OCI-LY7 (cell line): ENCODE measurements around the gene DEPP1. TPM values are rescaled to one million over a fixed set of nuclear protein-coding genes. Genes with fewer than 3 reads are reported as not detected.
A peak's percentile ranks its signal among the peaks of the same experiment; 100 is the strongest.

Experiments used
- BruUV-seq: library from RNA; stranded (reverse); fragments of 400-500 nt; replicated peaks from 2 replicates; lab custom pipeline; 2021; lab: Mats Ljungman, UMichigan
- CTCF ChIA-PET: fragments of 300-600 bp; sonication (Branson Sonifier 250); formaldehyde crosslinking; loops from one replicate; lab custom pipeline; 2022; ENCODE audit warnings: antibody characterized with exemption; ENCODE audit not compliant: unreplicated experiment; lab: Charles Lee
- POLR2A ChIA-PET: fragments of 300-600 bp; sonication (Branson Sonifier 250); formaldehyde crosslinking; loops from one replicate; lab custom pipeline; 2022; ENCODE audit warnings: antibody characterized with exemption; lab: Charles Lee
- DNase-seq: peaks from one replicate; pipeline ENCODE4 v3.0.0-alpha.2; 2015; ENCODE audit warnings: low spot score
- H2AFZ ChIP-seq: fragments of 200-600 bp; sonication (generic), shearing (Covaris generic); 2 replicates; pipeline ENCODE4 v1.6.1; 2014; ENCODE audit warnings: mild to moderate bottlenecking, antibody characterized with exemption, low read length, moderate library complexity
- H3K27ac ChIP-seq: fragments of 200-600 bp; sonication (generic); 2 replicates; pipeline ENCODE4 v1.5.1; 2014; ENCODE audit warnings: mixed run types, low read depth, mild to moderate bottlenecking, moderate library complexity, low read length, inconsistent platforms; ENCODE audit not compliant: poor library complexity, severe bottlenecking
- H3K36me3 ChIP-seq: fragments of 200-600 bp; sonication (generic); 2 replicates; pipeline ENCODE4 v1.6.1; 2014; ENCODE audit warnings: mild to moderate bottlenecking, antibody characterized with exemption, low read length, moderate library complexity, mixed read lengths; ENCODE audit not compliant: insufficient read depth
- H3K4me1 ChIP-seq: fragments of 200-600 bp; sonication (generic); 2 replicates; pipeline ENCODE4 v1.5.1; 2014; ENCODE audit warnings: mild to moderate bottlenecking, low read length; ENCODE audit not compliant: insufficient read depth, poor library complexity, severe bottlenecking
- H3K4me2 ChIP-seq: fragments of 200-600 bp; sonication (generic); 2 replicates; pipeline ENCODE4 v1.6.1; 2014; ENCODE audit warnings: mild to moderate bottlenecking, low read length
- H3K4me3 ChIP-seq: fragments of 200-600 bp; sonication (generic); 2 replicates; pipeline ENCODE4 v1.5.1; 2014; ENCODE audit warnings: mild to moderate bottlenecking, low read depth, low read length; ENCODE audit not compliant: poor library complexity, severe bottlenecking
- H3K79me2 ChIP-seq: fragments of 200-600 bp; sonication (generic); 2 replicates; pipeline ENCODE4 v1.6.1; 2016; ENCODE audit warnings: low read depth, mild to moderate bottlenecking, low read length, moderate library complexity, mixed read lengths; ENCODE audit not compliant: insufficient read depth
- H3K9me2 ChIP-seq: fragments of 200-600 bp; sonication (generic); 2 replicates; pipeline ENCODE4 v1.6.1; 2016; ENCODE audit warnings: mild to moderate bottlenecking, low read length, mixed read lengths; ENCODE audit not compliant: insufficient read depth
- H3K9me3 ChIP-seq: fragments of 200-600 bp; sonication (generic); 2 replicates; pipeline ENCODE4 v1.6.1; 2014; ENCODE audit warnings: mild to moderate bottlenecking, mixed run types, low read length, mixed read lengths
- H4K20me1 ChIP-seq: fragments of 200-600 bp; sonication (generic); 2 replicates; pipeline ENCODE4 v1.6.1; 2014; ENCODE audit warnings: mild to moderate bottlenecking, antibody characterized with exemption, low read length, moderate library complexity, mixed read lengths; ENCODE audit not compliant: insufficient read depth
- EZH2phosphoT487 ChIP-seq: fragments of 200-600 bp; sonication (generic); IDR thresholded peaks from 2 replicates; pipeline ENCODE4 v1.6.1; 2018; ENCODE audit warnings: low read depth, borderline replicate concordance, mild to moderate bottlenecking, mixed run types, antibody characterized with exemption, low read length, moderate library complexity, mixed read lengths
- intact Hi-C: fragments of 100-400 bp; cut with micrococcal nuclease; formaldehyde crosslinking; loops from one replicate; pipeline ENCODE4 v1.10.0; 2022; ENCODE audit not compliant: unreplicated experiment
- total RNA-seq, 2 experiments: library from RNA; depleted of rRNA in 1 of 2; stranded (reverse); fragments of >200 nt in 1 of 2; shearing (Covaris generic) in 1 of 2; gene quantifications; 2 replicates each; pipeline ENCODE4 v1.2.3, GENCODE V29; 2014 to 2022
- TF ChIP-seq, protein P1 (sequence below): fragments of 200-600 bp; sonication (generic); conservative IDR thresholded peaks from 2 replicates; pipeline ENCODE4 v1.5.1; 2014; ENCODE audit warnings: mild to moderate bottlenecking, antibody characterized with exemption, low read length, moderate library complexity, mixed read lengths

Gene DEPP1
- total RNA-seq, 2 experiments from 2014 or later: 0.09 TPM; not detected in 1

GRCh38 chr10:45000138-45000751 lies 21.6 kb upstream of the DEPP1 start:
- Histone ChIP-seq H3K27ac (peak overlapping the region; percentile 52), H3K4me1 (peaks cover 36% of the 10 kb centered on the region), H3K79me2 (peaks cover 39% of the 10 kb centered on the region), H3K9me3 (peaks cover 33% of the 10 kb centered on the region; the same call in 1 of the 2 replicates), H3K4me3 (peak overlapping the region; percentile 86), H3K36me3 (peaks cover 30% of the 10 kb centered on the region), H3K9me2 (no peaks in the 10 kb centered on the region), H3K4me2 (peak overlapping the region; percentile 90), H4K20me1 (peaks cover 10% of the 10 kb centered on the region; the same call in 1 of the 2 replicates), H2AFZ (peak overlapping the region; percentile 93)
- intact Hi-C loops: loop anchor here (2.0 to 10.0 kb wide), 5 partner anchors 41 to 1032 kb away; partner anchors contain the start of genes NCOA4, RASSF4, TIMM23 and ZFAND4
- TF ChIP-seq, protein P1, sequence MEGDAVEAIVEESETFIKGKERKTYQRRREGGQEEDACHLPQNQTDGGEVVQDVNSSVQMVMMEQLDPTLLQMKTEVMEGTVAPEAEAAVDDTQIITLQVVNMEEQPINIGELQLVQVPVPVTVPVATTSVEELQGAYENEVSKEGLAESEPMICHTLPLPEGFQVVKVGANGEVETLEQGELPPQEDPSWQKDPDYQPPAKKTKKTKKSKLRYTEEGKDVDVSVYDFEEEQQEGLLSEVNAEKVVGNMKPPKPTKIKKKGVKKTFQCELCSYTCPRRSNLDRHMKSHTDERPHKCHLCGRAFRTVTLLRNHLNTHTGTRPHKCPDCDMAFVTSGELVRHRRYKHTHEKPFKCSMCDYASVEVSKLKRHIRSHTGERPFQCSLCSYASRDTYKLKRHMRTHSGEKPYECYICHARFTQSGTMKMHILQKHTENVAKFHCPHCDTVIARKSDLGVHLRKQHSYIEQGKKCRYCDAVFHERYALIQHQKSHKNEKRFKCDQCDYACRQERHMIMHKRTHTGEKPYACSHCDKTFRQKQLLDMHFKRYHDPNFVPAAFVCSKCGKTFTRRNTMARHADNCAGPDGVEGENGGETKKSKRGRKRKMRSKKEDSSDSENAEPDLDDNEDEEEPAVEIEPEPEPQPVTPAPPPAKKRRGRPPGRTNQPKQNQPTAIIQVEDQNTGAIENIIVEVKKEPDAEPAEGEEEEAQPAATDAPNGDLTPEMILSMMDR: no peak
- TF ChIP-seq EZH2phosphoT487: no peak
- DNase-seq: no peak
- ChIA-PET CTCF (interaction anchor here (1.0 kb wide), 1 partner anchor 35 kb away, joined by 3 read pairs; no protein-coding TSS in a partner anchor), POLR2A (interaction anchor here (0.6 to 2.5 kb wide), 2 partner anchors 36 to 1537 kb away, joined by 3 to 9 read pairs; no protein-coding TSS in a partner anchor)
- BruUV-seq: TSS peak; percentile 96

DNA sequence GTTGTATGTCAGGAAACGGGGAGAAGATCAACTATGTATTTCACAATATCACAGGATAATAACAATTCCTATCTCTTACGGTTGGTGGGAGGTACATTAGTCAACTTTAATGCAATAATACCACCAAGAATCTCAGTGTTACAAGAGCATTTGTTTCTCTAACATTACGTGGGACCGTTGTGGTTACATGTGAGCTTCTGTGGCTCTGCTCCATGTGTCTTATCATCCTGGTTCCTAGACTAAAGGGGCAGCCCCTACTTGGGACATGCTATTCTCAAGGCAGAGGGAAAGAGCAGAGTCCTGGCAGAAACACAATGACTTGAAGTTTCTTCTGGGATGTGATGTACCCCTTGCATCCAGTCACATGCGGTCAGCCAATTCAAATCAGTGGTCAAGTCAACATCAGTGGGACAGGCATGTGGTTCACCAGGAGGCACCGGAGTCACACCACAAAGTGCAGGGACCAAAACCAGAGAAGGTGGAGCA lies 19.6 kb upstream of the DEPP1 start:
- ChIA-PET CTCF (no interaction called here), POLR2A (no interaction called here)
- Histone ChIP-seq H3K79me2 (peaks cover 21% of the 10 kb centered on the region), H3K9me3 (peaks cover 15% of the 10 kb centered on the region; the same call in 1 of the 2 replicates), H3K4me1 (peaks cover 36% of the 10 kb centered on the region), H3K9me2 (no peaks in the 10 kb centered on the region), H2AFZ (no peak overlapping the region), H3K4me2 (no peak overlapping the region), H4K20me1 (peaks cover 6% of the 10 kb centered on the region; the same call in 1 of the 2 replicates), H3K4me3 (no peak overlapping the region), H3K27ac (no peak overlapping the region), H3K36me3 (peaks cover 10% of the 10 kb centered on the region)
- TF ChIP-seq, protein P1: no peak
- no peak for TF ChIP-seq EZH2phosphoT487
- intact Hi-C loops: no loop called here
- no peak for DNase-seq
- BruUV-seq: no TSS peak
